ENCODE data around the gene MYLK3. TPM values are rescaled to one million over a fixed set of nuclear protein-coding genes. Genes with fewer than 3 reads are reported as not detected.

Gene MYLK3
- total RNA-seq, 1 experiment from 2014 or later, result 1.1 TPM

GRCh38 chr16:46768809-46769208 lies 20.7 kb upstream of the MYLK3 start:
- in situ Hi-C loops (cut with HindIII; ENCODE audit: low pct_unique_long_range_greater_than_20kb, low sequenced_read_pairs), result no loop called here
- no peak for DNase-seq (ENCODE audit: low read depth, low spot score)

GRCh38 chr16:46765050-46765449 lies 16.9 kb upstream of the MYLK3 start:
- in situ Hi-C loops (cut with HindIII; ENCODE audit: low pct_unique_long_range_greater_than_20kb, low sequenced_read_pairs), result no loop called here
- no peak for DNase-seq (ENCODE audit: low read depth, low spot score)

- no peak for DNase-seq (ENCODE audit: low read depth, low spot score)
- in situ Hi-C loops (cut with HindIII; ENCODE audit: low pct_unique_long_range_greater_than_20kb, low sequenced_read_pairs), result no loop called here
Observed at GRCh38 chr16:46763147-46763546, 15.0 kb upstream of the MYLK3 start.

GRCh38 chr16:46762583-46762982 lies 14.4 kb upstream of the MYLK3 start:
- DNase-seq (ENCODE audit: low read depth, low spot score), result peak; percentile 5
- in situ Hi-C loops (cut with HindIII; ENCODE audit: low pct_unique_long_range_greater_than_20kb, low sequenced_read_pairs), result no loop called here

- DNase-seq (ENCODE audit: low read depth, low spot score), result no peak
- in situ Hi-C loops (cut with HindIII; ENCODE audit: low pct_unique_long_range_greater_than_20kb, low sequenced_read_pairs), result no loop called here
Observed at GRCh38 chr16:46759309-46759708, 11.2 kb upstream of the MYLK3 start.

GRCh38 chr16:46757339-46758050 lies 9.4 kb upstream of the MYLK3 start:
- no peak for DNase-seq (ENCODE audit: low read depth, low spot score)
- in situ Hi-C loops (cut with HindIII; ENCODE audit: low pct_unique_long_range_greater_than_20kb, low sequenced_read_pairs), result no loop called here

- no peak for DNase-seq (ENCODE audit: low read depth, low spot score)
Observed at GRCh38 chr16:46756772-46757171, 8.6 kb upstream of the MYLK3 start.

GRCh38 chr16:46753015-46753414 lies 4.9 kb upstream of the MYLK3 start:
- in situ Hi-C loops (cut with HindIII; ENCODE audit: low pct_unique_long_range_greater_than_20kb, low sequenced_read_pairs), result no loop called here
- DNase-seq (ENCODE audit: low read depth, low spot score), result no peak

More at GRCh38 chr16:46756772-46757171, 8.6 kb upstream of the MYLK3 start:
- in situ Hi-C loops (cut with HindIII; ENCODE audit: low pct_unique_long_range_greater_than_20kb, low sequenced_read_pairs), result no loop called here

- in situ Hi-C loops (cut with HindIII; ENCODE audit: low pct_unique_long_range_greater_than_20kb, low sequenced_read_pairs), result no loop called here
- DNase-seq (ENCODE audit: low read depth, low spot score), result no peak
Observed at GRCh38 chr16:46751381-46751780, 3.2 kb upstream of the MYLK3 start.

GRCh38 chr16:46748775-46749705 lies 896 bp upstream of the MYLK3 start:
- in situ Hi-C loops (cut with HindIII; ENCODE audit: low pct_unique_long_range_greater_than_20kb, low sequenced_read_pairs), result no loop called here
- DNase-seq (ENCODE audit: low read depth, low spot score), result no peak

GRCh38 chr16:46746821-46747776 lies 1.0 kb downstream of the MYLK3 start:
- no peak for DNase-seq (ENCODE audit: low read depth, low spot score)
- in situ Hi-C loops (cut with HindIII; ENCODE audit: low pct_unique_long_range_greater_than_20kb, low sequenced_read_pairs), result no loop called here

GRCh38 chr16:46745617-46746016 lies 2.5 kb downstream of the MYLK3 start:
- no peak for DNase-seq (ENCODE audit: low read depth, low spot score)
- in situ Hi-C loops (cut with HindIII; ENCODE audit: low pct_unique_long_range_greater_than_20kb, low sequenced_read_pairs), result no loop called here

- in situ Hi-C loops (cut with HindIII; ENCODE audit: low pct_unique_long_range_greater_than_20kb, low sequenced_read_pairs), result no loop called here
Observed at GRCh38 chr16:46743232-46743719, 4.9 kb downstream of the MYLK3 start.

GRCh38 chr16:46739934-46740333 lies 8.2 kb downstream of the MYLK3 start:
- in situ Hi-C loops (cut with HindIII; ENCODE audit: low pct_unique_long_range_greater_than_20kb, low sequenced_read_pairs), result no loop called here
- DNase-seq (ENCODE audit: low read depth, low spot score), result no peak

More at GRCh38 chr16:46743232-46743719, 4.9 kb downstream of the MYLK3 start:
- no peak for DNase-seq (ENCODE audit: low read depth, low spot score)

- no peak for DNase-seq (ENCODE audit: low read depth, low spot score)
- in situ Hi-C loops (cut with HindIII; ENCODE audit: low pct_unique_long_range_greater_than_20kb, low sequenced_read_pairs), result no loop called here
Observed at GRCh38 chr16:46737621-46738214, 10.4 kb downstream of the MYLK3 start.

- in situ Hi-C loops (cut with HindIII; ENCODE audit: low pct_unique_long_range_greater_than_20kb, low sequenced_read_pairs), result no loop called here
- no peak for DNase-seq (ENCODE audit: low read depth, low spot score)
Observed at GRCh38 chr16:46736695-46737094, 11.4 kb downstream of the MYLK3 start.

GRCh38 chr16:46733319-46733830 lies 14.8 kb downstream of the MYLK3 start:
- in situ Hi-C loops (cut with HindIII; ENCODE audit: low pct_unique_long_range_greater_than_20kb, low sequenced_read_pairs), result no loop called here
- DNase-seq (ENCODE audit: low read depth, low spot score), result no peak
